ENCODE measurements around the gene DCAKD. TPM values are rescaled to one million over a fixed set of nuclear protein-coding genes. Genes with fewer than 3 reads are reported as not detected.

Gene DCAKD
- total RNA-seq, 1 experiment from 2014 or later = 48.3 TPM

DNA sequence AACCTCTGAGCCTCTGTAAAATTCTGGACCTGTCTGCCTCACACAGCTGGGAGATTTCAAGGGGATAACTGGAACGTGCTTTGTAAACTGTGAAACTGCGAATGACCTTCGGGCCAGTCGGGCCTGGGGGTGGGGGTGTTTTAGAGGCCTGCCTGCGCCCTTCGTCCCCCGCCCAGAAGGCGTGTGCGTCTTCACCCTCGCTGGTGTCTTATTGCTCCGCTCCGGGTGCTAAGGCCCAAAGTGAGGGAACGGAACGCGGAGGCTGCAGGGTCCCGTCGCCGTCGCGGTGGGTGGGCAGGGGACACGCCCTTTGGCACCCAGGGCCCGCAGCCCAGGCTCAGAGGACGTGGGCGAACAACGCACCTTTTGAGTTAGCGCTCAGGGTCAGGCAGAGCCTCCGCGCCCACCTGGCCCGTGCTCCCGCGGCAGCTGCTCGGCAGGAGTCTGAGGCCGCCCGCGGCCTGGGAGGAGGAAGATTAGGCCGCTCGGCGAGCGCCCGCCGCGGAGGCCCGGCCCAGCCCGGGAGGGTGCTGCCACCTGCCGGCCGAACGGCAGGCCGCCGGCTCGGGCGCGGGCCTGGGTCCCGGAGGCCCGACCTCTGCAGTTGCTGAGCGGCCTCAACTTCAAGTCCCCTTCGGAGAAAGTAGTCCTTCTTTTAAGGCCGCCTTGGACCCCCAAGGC, 29.7 kb downstream of the DCAKD start:
- H3K4me3 Mint-ChIP-seq = peak overlapping the region; percentile 40 to 67
- H4K20me1 ChIP-seq (ENCODE audit: control insufficient read depth, insufficient read depth, insufficient read length) = peaks cover 2% of the 10 kb centered on the region
- no peak overlapping the region for H3K4ac ChIP-seq (ENCODE audit: low read depth, low read length)
- no peaks in the 10 kb centered on the region; a peak in 2 of 5 replicates for H3K9me3 Mint-ChIP-seq
- H2AK5ac ChIP-seq (ENCODE audit: insufficient read length, low read length) = no peak overlapping the region
- H3K27me3 Mint-ChIP-seq (ENCODE audit: low read depth) = peaks cover 44% of the 10 kb centered on the region
- no peak overlapping the region for H2BK5ac ChIP-seq (ENCODE audit: insufficient read length, low read length)
- H3K79me1 ChIP-seq (ENCODE audit: insufficient read depth, low read depth, low read length, poor library complexity, severe bottlenecking) = no peaks in the 10 kb centered on the region
- H2BK120ac ChIP-seq (ENCODE audit: low read depth, low read length, poor library complexity, severe bottlenecking) = no peak overlapping the region
- no peak overlapping the region for H2BK20ac ChIP-seq (ENCODE audit: low read depth, low read length, poor library complexity, severe bottlenecking)
- no peak overlapping the region for H3K27ac Mint-ChIP-seq
- H2BK12ac ChIP-seq (ENCODE audit: insufficient read length, low read depth, low read length) = no peak overlapping the region
- H3K56ac ChIP-seq (ENCODE audit: insufficient read length, low read depth, low read length) = no peak overlapping the region
- H3K18ac ChIP-seq (ENCODE audit: insufficient read length, low read depth, low read length) = no peak overlapping the region
- H3K36me3 Mint-ChIP-seq (ENCODE audit: insufficient read depth in 1 of 3, low read depth in 3 of 3) = peaks cover 2 to 16% (median 11%) of the 10 kb centered on the region in 3 experiments; a peak in 6 of 7 replicates
- no peak overlapping the region for H2AFZ ChIP-seq (ENCODE audit: low read length)
- H3K23ac ChIP-seq (ENCODE audit: insufficient read length, low read depth, low read length) = no peak overlapping the region
- peaks cover 14% of the 10 kb centered on the region for H3K23me2 ChIP-seq (ENCODE audit: insufficient read length, low read depth, low read length, poor library complexity, severe bottlenecking)
- H3K4me2 ChIP-seq (ENCODE audit: insufficient read depth, insufficient read length, low read length) = peak overlapping the region; percentile 62
- peak; percentile 80 for DNase-seq
- no peak overlapping the region for H3T11ph ChIP-seq (ENCODE audit: low read length)
- H3K79me2 ChIP-seq (ENCODE audit: insufficient read depth, low read length) = no peaks in the 10 kb centered on the region
- TF ChIP-seq, protein P1, sequence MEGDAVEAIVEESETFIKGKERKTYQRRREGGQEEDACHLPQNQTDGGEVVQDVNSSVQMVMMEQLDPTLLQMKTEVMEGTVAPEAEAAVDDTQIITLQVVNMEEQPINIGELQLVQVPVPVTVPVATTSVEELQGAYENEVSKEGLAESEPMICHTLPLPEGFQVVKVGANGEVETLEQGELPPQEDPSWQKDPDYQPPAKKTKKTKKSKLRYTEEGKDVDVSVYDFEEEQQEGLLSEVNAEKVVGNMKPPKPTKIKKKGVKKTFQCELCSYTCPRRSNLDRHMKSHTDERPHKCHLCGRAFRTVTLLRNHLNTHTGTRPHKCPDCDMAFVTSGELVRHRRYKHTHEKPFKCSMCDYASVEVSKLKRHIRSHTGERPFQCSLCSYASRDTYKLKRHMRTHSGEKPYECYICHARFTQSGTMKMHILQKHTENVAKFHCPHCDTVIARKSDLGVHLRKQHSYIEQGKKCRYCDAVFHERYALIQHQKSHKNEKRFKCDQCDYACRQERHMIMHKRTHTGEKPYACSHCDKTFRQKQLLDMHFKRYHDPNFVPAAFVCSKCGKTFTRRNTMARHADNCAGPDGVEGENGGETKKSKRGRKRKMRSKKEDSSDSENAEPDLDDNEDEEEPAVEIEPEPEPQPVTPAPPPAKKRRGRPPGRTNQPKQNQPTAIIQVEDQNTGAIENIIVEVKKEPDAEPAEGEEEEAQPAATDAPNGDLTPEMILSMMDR (conservative IDR thresholded peaks at IDR 0.05) = peak; percentile 92
- H3K27me3 ChIP-seq (ENCODE audit: insufficient read depth, low read length) = peaks cover 24% of the 10 kb centered on the region; the same call in 1 of the 2 replicates
- no peaks in the 10 kb centered on the region; the same call in 1 of the 2 replicates for H3K4me1 ChIP-seq (ENCODE audit: insufficient read depth, low read length)
- H4K91ac ChIP-seq (ENCODE audit: insufficient read length, low read depth, low read length) = no peak overlapping the region
- no peaks in the 10 kb centered on the region for H3K9me3 ChIP-seq (ENCODE audit: control insufficient read depth, low read depth, low read length)
- H4K5ac ChIP-seq (ENCODE audit: insufficient read length, low read depth, low read length) = no peak overlapping the region
- no peak overlapping the region for H3K9ac ChIP-seq (ENCODE audit: extremely low read depth, insufficient read length, low read length)
- H3K14ac ChIP-seq (ENCODE audit: insufficient read depth, low read length) = no peak overlapping the region
- no peak overlapping the region for H3K27ac ChIP-seq (ENCODE audit: insufficient read length, low read depth, low read length)
- H4K8ac ChIP-seq (replicated peaks; ENCODE audit: insufficient read length, low read depth, low read length) = no peak overlapping the region
- no peak overlapping the region for H2BK15ac ChIP-seq (ENCODE audit: low read depth, low read length)
- WGBS (ENCODE audit: extremely low coverage, insufficient read length, low lambda C conversion rate) = no CpG with 5 or more reads among the region's 57 CpGs
- peaks cover 26 to 34% of the 10 kb centered on the region in 2 experiments for H3K4me1 Mint-ChIP-seq

All from H9 (cell line).